NCI-H460 (cell line): Measurements from ENCODE around the gene ERG28. TPM values are rescaled to one million over a fixed set of nuclear protein-coding genes. Genes with fewer than 3 reads are reported as not detected.
"Not testable (repeated sequence)": the region's sequence is repeated elsewhere in the genome, so short reads cannot be mapped to it uniquely, and the experiment has no call there.

Source experiments
- DNase-seq: peaks from one replicate; pipeline ENCODE4 v3.0.0-alpha.2; 2016; ENCODE audit warnings: low read depth; ENCODE audit errors: extremely low read depth
- polyA plus RNA-seq: library from polyadenylated mRNA; depleted of rRNA; stranded (reverse); fragments of >200 nt; gene quantifications from 2 replicates; pipeline ENCODE4 v1.2.3, GENCODE V29; 2014; cell fraction: nucleus; rRNA removed
- total RNA-seq: library from RNA; depleted of rRNA; stranded (reverse); fragments of >200 nt; shearing (Covaris generic); gene quantifications from 2 replicates; pipeline ENCODE4 v1.2.3, GENCODE V29; 2014; rRNA removed

Gene ERG28, protein sequence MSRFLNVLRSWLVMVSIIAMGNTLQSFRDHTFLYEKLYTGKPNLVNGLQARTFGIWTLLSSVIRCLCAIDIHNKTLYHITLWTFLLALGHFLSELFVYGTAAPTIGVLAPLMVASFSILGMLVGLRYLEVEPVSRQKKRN
- 12.2 and 12.6 TPM in 2 replicates for total RNA-seq
- 12.8 and 13.1 TPM in 2 replicates for polyA plus RNA-seq

DNA sequence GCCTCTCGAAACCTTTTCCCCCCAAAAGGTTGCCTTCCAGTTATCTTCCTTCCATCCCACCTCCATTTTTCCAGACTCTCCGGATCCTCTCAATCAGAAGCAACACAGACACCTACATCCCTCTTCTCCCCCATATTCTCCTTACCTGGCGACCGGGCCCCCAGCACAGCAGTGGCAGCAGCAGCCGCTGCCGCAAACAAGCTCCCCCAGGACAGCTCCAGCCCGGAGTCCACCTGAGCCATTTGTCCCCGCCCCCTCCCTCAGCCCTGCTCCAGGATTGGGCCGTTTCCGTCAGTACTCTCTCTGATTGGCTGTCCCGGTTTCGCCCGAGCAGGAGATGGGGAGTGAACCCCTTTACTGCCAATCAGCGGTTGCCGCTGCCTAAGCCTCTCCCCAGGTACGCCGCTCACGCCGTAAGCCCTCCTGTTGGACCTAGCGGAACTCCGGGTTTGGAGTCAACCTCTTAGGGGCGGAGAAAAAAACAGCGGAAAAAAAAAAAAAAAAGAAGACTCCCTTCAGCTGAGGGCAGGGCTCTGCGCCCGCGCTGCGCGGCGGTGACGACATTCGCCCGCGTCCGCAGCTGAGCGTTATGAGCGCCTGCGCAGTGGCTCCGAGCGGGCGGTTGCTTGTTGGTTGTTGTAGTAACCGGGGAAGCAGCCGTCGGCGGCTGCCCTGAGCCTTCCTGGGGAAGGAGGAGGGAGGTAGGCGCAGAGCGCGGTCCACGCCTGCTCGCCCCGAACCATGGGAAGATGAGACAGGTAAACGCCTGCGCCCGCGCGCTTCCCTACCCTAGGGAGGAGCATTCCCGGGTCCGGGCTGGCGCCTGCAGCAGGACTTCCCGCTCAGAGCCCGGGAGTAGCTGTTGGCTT is at the start of gene ERG28, which contains the start of gene TTLL5:
ERG28 (minus strand) TSS at position 247 of the 869 bp plus-strand sequence. CDS start 3,374 bp downstream, outside the sequence.
TTLL5 (plus strand) TSS at position 617 of the 869 bp plus-strand sequence. CDS start 1,904 bp downstream, outside the sequence.
- DNase-seq: peak; percentile 98

GRCh38 chr14:75709207-75709812 is 48.6 kb upstream of the ERG28 start:
- DNase-seq: peak; percentile 72

GRCh38 chr14:75705014-75705413 is 44.3 kb upstream of the ERG28 start:
- DNase-seq: no peak

GRCh38 chr14:75703467-75703866 is 42.8 kb upstream of the ERG28 start:
- no peak for DNase-seq

DNA sequence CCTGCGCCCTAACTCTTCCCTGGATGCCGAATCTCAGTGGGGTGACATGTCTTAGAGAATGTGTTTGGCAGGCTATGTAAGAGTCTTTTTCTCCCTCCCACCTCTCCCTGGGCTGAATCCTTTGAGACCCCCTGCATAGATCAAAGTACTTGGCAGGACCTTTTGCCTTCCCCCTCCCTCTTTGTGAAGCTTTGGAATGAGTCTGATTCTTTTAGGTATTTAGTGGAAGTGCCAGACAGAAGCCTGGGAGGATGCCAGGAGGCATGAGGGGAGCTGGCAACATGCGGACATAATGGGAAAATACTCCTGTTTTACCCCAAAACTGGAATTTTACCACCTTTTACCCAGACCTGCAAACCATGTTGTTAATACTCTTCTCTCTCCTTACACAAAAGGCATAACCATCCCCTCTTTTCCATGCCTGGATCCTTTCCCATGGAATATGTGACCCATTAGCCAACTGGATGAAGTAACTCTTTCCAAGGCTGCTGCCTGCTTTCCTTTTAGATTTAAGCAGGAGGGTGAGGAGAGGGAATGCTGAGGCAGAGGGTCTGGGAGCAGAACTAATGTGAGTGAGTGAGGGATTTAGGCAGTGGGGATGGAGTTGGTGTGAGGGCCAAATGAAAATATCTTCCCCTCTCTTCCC is 42.1 kb upstream of the ERG28 start:
- DNase-seq: no peak

DNA sequence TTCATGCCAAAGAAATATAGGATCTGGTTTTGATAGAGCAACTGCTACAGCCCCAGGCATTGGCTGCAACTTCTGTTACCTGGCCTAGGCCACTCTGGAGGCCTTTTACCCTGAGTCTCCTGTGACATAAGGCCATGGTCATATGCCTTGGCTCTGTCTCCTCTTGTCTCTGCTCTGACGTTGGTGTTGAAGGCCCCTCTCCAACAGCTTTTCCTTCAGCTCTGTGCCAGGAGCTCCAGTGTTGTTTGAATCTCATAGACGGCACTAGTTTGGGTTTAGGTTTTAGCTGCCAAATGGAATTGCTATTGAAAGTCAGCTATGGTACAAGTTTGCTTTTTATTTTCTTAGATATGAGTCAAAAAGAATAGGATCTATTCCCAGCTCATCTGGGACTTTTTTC is 41.4 kb upstream of the ERG28 start:
- no peak for DNase-seq

- no peak for DNase-seq
Measured at GRCh38 chr14:75700295-75700694, 39.6 kb upstream of the ERG28 start.

GRCh38 chr14:75699331-75699730 is 38.7 kb upstream of the ERG28 start:
- no peak for DNase-seq

DNA sequence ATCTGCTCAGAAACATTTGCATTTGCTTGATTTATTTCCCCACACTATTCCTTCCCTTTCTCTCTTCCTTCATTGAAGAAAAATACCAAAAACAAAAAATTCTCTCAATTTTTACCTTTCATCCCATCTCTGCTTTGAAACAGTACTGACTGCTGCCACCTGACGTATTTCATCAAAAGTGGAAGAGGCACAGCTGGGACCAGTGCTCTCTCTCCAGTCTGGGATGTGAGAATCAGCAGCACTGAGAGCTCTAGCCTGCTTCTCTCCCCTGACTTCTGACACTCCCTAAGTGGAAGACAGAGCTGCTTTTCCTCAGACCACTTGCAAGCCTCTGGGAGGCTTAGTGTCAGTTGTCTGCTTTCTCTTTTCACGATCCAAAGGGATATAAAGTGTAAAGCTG is 37.2 kb upstream of the ERG28 start:
- no peak for DNase-seq

GRCh38 chr14:75697386-75697785 is 36.7 kb upstream of the ERG28 start:
- DNase-seq: no peak

GRCh38 chr14:75695025-75695424 is 34.3 kb upstream of the ERG28 start:
- DNase-seq: not testable (repeated sequence)

- DNase-seq: no peak
Measured at GRCh38 chr14:75690010-75690409, 29.3 kb upstream of the ERG28 start.

DNA sequence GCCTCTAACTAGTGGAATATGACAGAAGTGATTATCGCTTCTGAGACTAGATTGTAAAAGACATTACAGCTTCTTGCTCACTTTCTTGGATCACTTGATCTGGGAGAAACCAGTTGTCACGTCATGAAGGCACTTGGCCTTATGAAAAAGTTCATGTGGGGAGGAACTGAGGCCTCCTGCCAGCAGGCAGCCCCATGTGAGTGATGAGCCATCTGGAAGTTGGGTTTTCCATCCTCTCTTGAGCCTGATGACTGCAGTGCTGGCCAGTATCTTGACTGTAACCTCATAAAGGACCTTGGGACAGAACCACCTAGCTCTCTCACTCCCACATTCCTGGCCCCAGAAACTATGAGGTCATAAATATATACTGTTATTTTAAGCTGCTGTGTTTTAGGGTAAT is 28.3 kb upstream of the ERG28 start:
- no peak for DNase-seq

DNA sequence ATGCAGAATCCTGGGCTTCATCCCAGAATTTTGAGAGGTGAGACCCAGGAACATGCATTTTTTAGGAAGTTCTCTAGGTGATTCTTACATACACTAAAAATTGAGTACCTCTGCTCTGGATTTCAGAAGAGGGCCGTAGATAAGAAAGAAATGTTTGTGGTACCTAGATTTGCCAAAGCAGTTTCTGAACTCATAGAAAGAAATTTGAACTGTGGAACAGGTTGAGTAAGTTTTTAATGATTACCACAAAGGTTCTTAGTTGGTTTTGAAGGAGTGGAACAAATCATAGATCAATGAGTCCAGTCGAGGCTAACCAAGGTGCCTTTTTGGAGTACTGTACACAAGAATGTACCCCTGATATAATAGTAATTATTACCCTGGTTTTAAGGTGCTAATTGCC is 25.2 kb upstream of the ERG28 start:
- DNase-seq: no peak

DNA sequence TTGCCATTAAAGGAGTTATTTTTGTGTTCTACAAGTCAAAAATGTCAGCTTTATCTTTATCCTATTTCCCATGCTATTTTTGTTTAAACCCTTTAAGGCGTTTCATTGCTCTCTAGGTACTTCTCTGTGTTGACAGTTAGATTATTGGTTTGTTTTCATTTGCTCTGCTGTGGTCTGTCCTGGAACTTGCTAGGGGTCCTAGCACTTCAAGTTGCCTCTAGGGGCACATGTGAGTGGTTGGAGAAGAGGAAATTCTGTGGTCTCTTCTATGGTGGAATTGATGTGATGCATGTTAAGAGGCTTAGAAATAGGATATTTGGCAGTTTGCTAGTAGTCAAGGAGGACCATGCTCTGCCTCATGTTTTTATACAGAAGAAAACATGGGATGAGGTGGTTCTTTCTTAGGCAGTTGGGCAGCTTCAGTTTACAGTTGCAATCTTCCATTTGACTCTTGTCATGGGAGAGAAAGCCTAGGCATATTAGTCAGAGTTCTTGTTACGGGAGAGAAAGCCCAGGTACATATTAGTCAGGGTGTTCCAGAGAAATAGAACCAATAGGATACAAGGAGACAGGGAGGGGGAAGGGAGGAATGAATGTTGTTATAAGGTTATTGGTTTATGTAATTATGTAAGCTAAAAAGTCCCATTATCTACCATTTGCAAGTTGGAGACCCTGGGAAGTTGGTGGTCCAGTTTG is 14.7 kb upstream of the ERG28 start:
- DNase-seq: no peak

GRCh38 chr14:75673345-75674035 is 12.8 kb upstream of the ERG28 start:
- DNase-seq: no peak

DNA sequence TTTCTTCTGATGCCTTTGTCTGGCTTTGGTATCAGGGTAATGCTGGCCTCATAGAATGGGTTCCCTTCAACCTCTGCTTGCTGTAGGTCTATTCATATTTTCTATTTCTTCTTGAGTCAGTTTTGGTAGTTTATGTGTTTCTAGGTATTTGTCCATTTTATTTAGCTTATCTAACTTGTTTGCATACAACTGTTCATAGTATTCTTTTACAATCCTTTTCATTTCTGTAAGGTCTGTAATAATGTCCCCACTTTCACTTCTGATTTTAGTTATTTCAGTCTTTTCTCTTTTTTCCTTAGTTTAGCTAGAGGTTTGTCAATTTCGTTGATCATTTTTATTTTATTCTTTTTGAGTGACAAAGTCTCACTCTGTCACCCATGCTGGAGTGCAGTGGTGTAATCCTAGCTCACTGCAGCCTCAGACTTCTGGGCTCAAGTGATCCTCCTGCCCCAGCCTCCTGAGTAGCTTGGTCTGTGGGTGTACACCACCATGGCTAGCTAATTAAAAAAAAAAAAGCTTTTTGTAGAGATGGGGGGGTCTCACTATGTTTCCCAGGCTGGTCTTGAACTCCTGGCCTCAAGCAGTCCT is 12.0 kb upstream of the ERG28 start:
- DNase-seq: no peak

DNA sequence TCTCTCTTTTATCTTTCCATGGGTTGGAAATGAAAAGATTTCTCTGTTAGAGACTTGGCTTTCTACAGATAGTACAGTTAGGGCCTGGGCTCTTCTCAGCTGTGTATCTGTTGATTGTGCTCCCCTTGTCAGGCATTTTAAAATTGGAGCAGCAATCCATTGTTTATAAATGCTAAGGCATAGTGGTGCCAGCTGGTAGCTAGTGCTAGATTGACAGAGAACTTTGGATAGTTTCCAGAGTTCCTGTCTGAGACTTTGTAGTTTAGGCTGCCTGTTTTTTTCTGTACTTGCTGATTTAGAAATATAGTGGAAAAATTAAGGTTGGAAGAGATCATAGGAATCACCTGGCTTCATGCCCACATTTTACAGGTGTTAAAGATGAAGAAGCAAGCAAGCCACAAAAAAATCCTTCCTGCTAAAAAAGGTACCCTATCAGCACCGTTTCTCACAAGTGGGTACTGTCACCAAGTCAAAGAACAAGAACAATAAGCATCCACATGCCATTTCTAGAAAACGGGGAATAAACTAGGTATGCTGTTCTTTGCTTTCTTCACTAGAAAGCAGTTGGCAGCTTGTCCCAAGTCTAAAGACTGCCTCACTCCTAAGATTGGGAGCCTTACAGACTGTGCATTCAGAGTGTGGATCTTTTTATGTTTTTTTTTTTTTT is 6.6 kb upstream of the ERG28 start:
- no peak for DNase-seq

- DNase-seq: no peak
Measured at GRCh38 chr14:75662966-75663365, 2.3 kb upstream of the ERG28 start.
